Activated CD4-positive, alpha-beta T cell treated with anti-CD3 and anti-CD28 coated beads, Interleukin-2, amount 10 ng/mL, durations not matched to agents 24 days and 14 days (primary cell): ENCODE data around the gene PTGIS. TPM values are rescaled to one million over a fixed set of nuclear protein-coding genes. Genes with fewer than 3 reads are reported as not detected.

ENCODE experiments used
- DNase-seq: peaks from one replicate; pipeline ENCODE4 v3.0.0; 2022
- H3K27ac Mint-ChIP-seq: one replicate; pipeline ENCODE4 v1.8.0; 2022; ENCODE audit warnings: mild to moderate bottlenecking, mixed read lengths
- H3K27me3 Mint-ChIP-seq: one replicate; pipeline ENCODE4 v1.8.0; 2022; ENCODE audit warnings: mixed read lengths
- H3K36me3 Mint-ChIP-seq: one replicate; pipeline ENCODE4 v1.8.0; 2022; ENCODE audit warnings: low read depth, mild to moderate bottlenecking, mixed read lengths
- H3K4me1 Mint-ChIP-seq: one replicate; pipeline ENCODE4 v1.8.0; 2021; ENCODE audit warnings: mixed read lengths
- H3K4me3 Mint-ChIP-seq: one replicate; pipeline ENCODE4 v1.8.0; 2022; ENCODE audit warnings: mild to moderate bottlenecking, moderate library complexity, mixed read lengths
- H3K9me3 Mint-ChIP-seq: one replicate; pipeline ENCODE4 v1.8.0; 2021; ENCODE audit warnings: mixed read lengths
- intact Hi-C: fragments of 100-400 bp; cut with micrococcal nuclease; formaldehyde crosslinking; loops from one replicate; pipeline ENCODE4 v1.15.1; 2023
- total RNA-seq: library from RNA; stranded (reverse); gene quantifications from 2 replicates; pipeline ENCODE4 v1.2.3, GENCODE V29; 2022

PTGIS gene
- total RNA-seq, 1 donor from 2014 or later = 51.7 TPM

DNA sequence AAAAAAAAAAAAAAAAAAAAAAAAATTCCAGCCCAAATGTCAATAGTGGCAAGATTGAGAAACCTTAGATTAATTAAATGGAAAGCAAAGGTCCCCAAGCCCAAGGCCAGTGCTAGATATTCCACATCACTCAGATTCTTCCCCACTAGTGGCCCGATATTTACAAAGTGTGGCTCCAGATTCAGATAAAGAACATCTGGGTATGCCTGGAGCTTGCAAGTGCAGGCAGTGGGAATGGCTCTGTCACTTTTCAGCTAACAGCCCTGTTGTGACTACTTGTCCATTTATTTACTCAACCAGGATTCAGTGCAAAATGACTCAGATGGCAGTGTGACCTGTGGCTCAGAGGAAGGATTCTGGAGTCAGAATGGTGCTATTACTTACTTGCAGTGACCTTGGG is 77.2 kb downstream of the PTGIS start:
- Mint-ChIP-seq H3K4me1 (peaks cover under 1% of the 10 kb centered on the region), H3K4me3 (no peak overlapping the region), H3K27ac (no peak overlapping the region), H3K27me3 (peaks cover 41% of the 10 kb centered on the region), H3K9me3 (peaks cover 15% of the 10 kb centered on the region), H3K36me3 (no peaks in the 10 kb centered on the region)
- intact Hi-C loops = no loop called here
- no peak for DNase-seq

DNA sequence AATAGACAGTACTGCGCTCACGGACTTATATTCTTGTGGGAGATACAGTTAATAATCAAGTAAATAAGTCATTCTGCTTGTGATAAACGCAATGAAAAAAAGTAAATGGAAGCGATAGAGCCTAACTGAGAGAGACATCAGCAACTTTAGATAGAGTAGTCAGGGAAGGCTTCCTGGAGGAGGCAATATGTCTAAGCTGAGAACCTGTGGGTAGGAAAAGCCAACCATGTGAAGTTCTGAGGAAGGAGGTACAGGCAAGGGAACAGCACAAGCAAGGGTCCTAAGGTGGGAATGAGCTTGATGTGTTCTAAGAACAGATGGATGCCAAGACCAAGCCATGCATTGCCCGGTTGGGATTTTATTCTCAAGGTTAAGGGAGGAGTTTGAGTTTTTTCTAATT is 78.2 kb downstream of the PTGIS start:
- Mint-ChIP-seq H3K4me3 (no peak overlapping the region), H3K27me3 (peaks cover 48% of the 10 kb centered on the region), H3K4me1 (peaks cover 4% of the 10 kb centered on the region), H3K36me3 (no peaks in the 10 kb centered on the region), H3K27ac (no peak overlapping the region), H3K9me3 (peaks cover 15% of the 10 kb centered on the region)
- intact Hi-C loops = no loop called here
- DNase-seq = no peak

GRCh38 chr20:49486064-49486463 is 81.9 kb downstream of the PTGIS start:
- H3K4me3 Mint-ChIP-seq = no peak overlapping the region
- peaks cover 61% of the 10 kb centered on the region for H3K27me3 Mint-ChIP-seq
- peaks cover 2% of the 10 kb centered on the region for H3K36me3 Mint-ChIP-seq
- intact Hi-C loops = no loop called here
- peaks cover 12% of the 10 kb centered on the region for H3K9me3 Mint-ChIP-seq
- peaks cover 9% of the 10 kb centered on the region for H3K4me1 Mint-ChIP-seq
- no peak for DNase-seq
- no peak overlapping the region for H3K27ac Mint-ChIP-seq

DNA sequence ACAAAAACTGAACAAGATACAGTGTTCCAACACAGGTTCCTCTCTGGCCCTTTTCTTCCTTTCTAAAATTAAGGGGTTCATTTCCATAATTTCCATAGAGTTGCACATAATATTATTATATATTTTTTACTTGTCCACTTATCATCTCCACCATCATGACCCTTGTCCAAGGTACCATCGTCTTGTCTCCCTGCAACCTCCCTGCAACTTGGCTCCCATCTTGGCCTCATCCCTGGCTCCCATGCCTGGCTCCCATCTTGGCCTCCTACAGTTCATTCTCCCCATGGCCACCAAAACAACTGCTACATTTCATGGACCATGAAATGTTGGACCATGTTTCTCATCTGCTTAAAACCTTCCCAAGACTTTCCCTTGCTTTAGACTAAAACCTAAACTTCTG is 82.4 kb downstream of the PTGIS start:
- peaks cover 2% of the 10 kb centered on the region for H3K36me3 Mint-ChIP-seq
- peaks cover 12% of the 10 kb centered on the region for H3K9me3 Mint-ChIP-seq
- H3K4me1 Mint-ChIP-seq = peaks cover 9% of the 10 kb centered on the region
- DNase-seq = no peak
- H3K4me3 Mint-ChIP-seq = peak overlapping the region; percentile 8
- H3K27me3 Mint-ChIP-seq = peaks cover 66% of the 10 kb centered on the region
- intact Hi-C loops = no loop called here
- no peak overlapping the region for H3K27ac Mint-ChIP-seq

GRCh38 chr20:49484180-49485140 is 83.5 kb downstream of the PTGIS start:
- DNase-seq = peak; percentile 92
- Mint-ChIP-seq H3K4me3 (peak overlapping the region; percentile 86), H3K36me3 (peaks cover 2% of the 10 kb centered on the region), H3K27me3 (peaks cover 62% of the 10 kb centered on the region), H3K9me3 (peaks cover 6% of the 10 kb centered on the region), H3K4me1 (peaks cover 9% of the 10 kb centered on the region), H3K27ac (no peak overlapping the region)
- intact Hi-C loops = loop anchor here (1.0 kb wide), 2 partner anchors 100 to 150 kb away; no protein-coding TSS in a partner anchor

DNA sequence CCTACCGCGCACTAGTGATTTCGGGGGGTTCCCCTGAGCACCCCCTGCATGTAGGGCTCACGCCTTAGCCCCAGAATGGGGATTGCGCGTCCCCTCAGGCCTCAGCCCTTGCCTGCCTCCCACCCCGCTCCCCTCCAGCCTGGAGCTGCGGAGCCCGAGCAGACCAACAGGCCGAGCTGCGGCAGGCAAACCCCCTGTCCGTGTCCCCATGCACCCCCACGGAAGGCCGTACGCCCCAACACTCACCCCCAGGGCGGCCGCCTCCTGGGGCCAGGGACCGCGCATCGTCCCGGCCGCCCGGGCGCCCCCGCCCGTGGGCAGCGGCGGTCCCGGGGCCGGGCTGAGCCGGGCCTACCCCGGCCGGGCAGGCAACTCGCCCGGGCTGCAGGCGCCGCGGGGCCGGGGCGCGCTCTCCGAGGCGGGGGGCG is 84.2 kb downstream of the PTGIS start:
- Mint-ChIP-seq H3K9me3 (no peaks in the 10 kb centered on the region), H3K27me3 (peaks cover 59% of the 10 kb centered on the region), H3K36me3 (peaks cover 2% of the 10 kb centered on the region), H3K4me1 (peaks cover 9% of the 10 kb centered on the region), H3K4me3 (peak overlapping the region; percentile 86), H3K27ac (no peak overlapping the region)
- DNase-seq = no peak
- intact Hi-C loops = loop anchor here (1.0 kb wide), 2 partner anchors 99 to 149 kb away; no protein-coding TSS in a partner anchor

DNA sequence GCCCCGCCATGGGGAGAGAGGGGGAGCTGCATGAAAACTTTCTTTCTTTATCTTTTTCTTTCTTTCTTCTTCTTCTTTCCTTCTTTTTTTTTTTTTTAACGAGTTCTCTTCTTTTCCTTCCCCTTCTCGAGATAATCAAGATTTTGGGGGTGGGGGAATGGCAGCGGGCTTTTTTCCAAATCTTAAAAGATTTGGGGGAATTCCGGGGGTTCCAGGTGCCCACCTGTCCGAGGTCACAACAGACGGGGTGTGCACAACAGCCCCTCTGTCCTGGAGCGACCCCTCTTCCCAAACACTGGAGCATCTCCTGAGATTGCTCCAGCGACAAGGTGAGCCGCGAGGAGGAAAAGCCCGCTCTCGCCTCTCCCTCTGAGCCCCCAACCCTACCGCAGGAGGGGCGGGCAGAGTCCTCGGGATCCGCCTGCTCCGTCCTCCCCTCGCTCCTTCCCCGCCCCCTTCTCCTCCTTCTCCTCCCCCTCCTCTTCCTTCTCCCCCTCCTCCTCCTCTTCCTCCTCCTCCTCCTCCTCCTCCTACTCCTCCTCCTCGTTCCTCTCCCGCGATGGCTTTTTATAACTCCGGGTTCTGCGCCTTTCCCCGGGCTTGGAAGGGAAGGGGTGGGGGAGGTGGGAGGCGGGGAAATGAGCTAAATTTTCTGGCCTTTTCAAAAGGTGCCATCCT is 84.8 kb downstream of the PTGIS start:
- DNase-seq = no peak
- peaks cover 2% of the 10 kb centered on the region for H3K36me3 Mint-ChIP-seq
- peaks cover 9% of the 10 kb centered on the region for H3K4me1 Mint-ChIP-seq
- no peak overlapping the region for H3K4me3 Mint-ChIP-seq
- peaks cover 58% of the 10 kb centered on the region for H3K27me3 Mint-ChIP-seq
- intact Hi-C loops = no loop called here
- no peak overlapping the region for H3K27ac Mint-ChIP-seq
- no peaks in the 10 kb centered on the region for H3K9me3 Mint-ChIP-seq

DNA sequence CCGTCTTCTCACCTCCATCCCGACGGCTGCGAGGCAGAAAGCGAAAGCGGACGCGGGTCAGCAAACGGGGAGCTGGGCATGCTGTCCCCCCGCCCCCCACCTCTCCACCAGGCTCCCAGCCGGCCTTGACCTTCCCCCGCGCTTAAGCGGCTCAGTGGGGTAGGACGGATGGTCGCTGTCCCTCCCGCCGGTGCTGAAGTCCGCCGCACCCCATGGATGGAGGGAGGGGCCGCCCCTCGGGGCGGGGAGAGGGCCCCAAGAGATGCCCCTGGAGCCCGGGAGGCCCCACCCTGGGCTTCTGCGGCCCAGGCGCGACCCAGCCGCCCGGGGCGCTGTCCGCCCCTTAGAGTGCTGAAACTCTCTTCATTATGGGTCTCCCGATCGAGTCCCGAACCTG is 85.3 kb downstream of the PTGIS start, which contains the start of gene KCNB1:
KCNB1 (minus strand) TSS at position 48 of the 397 bp plus-strand sequence. CDS start 188 bp downstream, outside the sequence.
- no peak within 1 kb of the TSS for H3K27ac Mint-ChIP-seq
- H3K9me3 Mint-ChIP-seq = no peaks in the 10 kb centered on the region
- no peak within 1 kb of the TSS for H3K4me3 Mint-ChIP-seq
- H3K36me3 Mint-ChIP-seq = peaks cover 2% of the 10 kb centered on the region
- peaks cover 58% of the 10 kb centered on the region for H3K27me3 Mint-ChIP-seq
- intact Hi-C loops = no loop called here
- peaks cover 9% of the 10 kb centered on the region for H3K4me1 Mint-ChIP-seq
- peak; percentile 89 for DNase-seq

DNA sequence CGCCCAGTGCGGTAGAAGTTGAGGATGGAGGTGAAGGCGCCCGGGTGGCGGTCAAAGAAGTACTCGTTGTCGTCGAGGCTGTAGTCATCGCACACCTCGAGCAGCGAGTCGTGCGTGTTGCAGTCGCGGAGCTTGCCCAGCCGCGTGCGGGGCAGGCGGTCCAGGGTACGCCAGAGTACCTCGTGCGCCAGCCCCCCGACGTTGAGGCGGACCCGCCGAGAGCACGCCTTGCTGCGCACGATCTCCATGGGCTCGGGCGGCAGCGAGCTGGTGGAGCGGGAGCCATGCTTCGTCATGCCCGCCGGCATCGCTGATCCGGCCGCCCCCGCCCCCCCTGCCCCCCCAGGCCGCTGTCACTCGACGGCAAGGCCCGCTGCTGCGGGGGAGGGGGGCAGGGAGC is 85.8 kb downstream of the PTGIS start:
- no peak overlapping the region for H3K27ac Mint-ChIP-seq
- no peak overlapping the region for H3K4me3 Mint-ChIP-seq
- no peaks in the 10 kb centered on the region for H3K9me3 Mint-ChIP-seq
- peaks cover 2% of the 10 kb centered on the region for H3K36me3 Mint-ChIP-seq
- peaks cover 9% of the 10 kb centered on the region for H3K4me1 Mint-ChIP-seq
- DNase-seq = no peak
- peaks cover 58% of the 10 kb centered on the region for H3K27me3 Mint-ChIP-seq
- intact Hi-C loops = no loop called here

DNA sequence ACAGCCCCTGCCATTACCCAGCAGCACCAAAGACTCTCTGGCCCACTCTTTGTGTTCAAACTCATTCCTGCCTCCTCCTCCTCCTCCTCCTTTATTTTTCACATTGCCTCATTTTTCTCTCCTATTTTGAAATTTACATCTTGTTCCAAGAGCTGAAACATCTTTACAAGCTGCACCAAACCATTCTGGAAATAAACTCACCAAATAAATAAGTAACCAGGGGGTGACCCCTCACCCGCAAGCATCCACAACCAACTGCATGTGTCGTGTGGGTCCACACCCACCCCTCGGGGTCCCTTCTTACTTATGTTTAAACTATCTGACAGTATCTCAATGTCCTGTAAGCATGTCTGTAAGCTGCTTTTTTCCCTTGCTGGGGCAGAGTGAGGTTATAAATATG is 86.8 kb downstream of the PTGIS start:
- H3K4me1 Mint-ChIP-seq = peaks cover 9% of the 10 kb centered on the region
- peaks cover 2% of the 10 kb centered on the region for H3K36me3 Mint-ChIP-seq

DNA sequence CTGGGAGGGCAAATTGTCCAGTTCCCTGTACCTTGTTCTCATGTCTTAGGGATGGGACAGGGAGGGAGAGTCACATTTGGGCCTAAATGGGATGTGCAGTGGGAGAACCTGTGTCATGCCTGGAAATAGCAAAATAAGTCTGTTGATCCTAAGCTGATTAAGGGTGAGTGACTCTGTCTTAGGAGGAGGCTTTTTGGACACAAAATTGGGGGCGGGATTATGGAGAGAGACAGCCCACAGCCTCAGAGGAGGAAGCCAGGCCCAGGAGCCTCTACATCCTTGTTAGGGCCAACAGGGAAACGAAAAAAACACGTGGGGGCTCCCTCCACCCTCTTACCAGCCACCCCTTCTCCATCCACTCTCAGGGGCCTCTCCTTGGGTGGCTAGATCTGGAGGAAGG is 87.7 kb downstream of the PTGIS start:
- no peak overlapping the region for H3K4me3 Mint-ChIP-seq
- H3K27ac Mint-ChIP-seq = no peak overlapping the region
- H3K4me1 Mint-ChIP-seq = peaks cover 7% of the 10 kb centered on the region
- no peak for DNase-seq
- peaks cover 45% of the 10 kb centered on the region for H3K27me3 Mint-ChIP-seq
- peaks cover 2% of the 10 kb centered on the region for H3K36me3 Mint-ChIP-seq
- intact Hi-C loops = no loop called here
- no peaks in the 10 kb centered on the region for H3K9me3 Mint-ChIP-seq

More for the DNA sequence above, 86.8 kb downstream of the PTGIS start:
- Mint-ChIP-seq H3K27ac (no peak overlapping the region), H3K9me3 (no peaks in the 10 kb centered on the region), H3K4me3 (no peak overlapping the region), H3K27me3 (peaks cover 52% of the 10 kb centered on the region)
- intact Hi-C loops = no loop called here
- no peak for DNase-seq

DNA sequence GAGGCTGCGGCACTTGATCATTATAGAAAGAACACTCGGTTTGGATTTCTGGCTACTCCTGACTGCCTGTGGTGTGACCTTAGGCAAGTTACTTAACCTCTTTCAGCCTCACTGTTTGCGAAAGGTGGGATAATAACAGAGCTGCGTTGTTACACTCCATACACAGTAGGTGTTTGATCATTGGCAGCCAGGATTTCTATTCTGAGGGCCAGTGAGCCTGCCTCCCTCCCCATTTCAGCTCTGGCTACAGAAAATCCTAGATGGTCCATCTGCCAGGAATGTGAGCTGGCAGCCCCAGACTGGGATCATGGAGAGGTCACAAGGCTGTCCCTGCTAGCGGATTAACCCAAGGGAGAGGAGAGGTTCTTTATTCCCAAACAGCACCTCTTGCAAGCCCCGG is 88.2 kb downstream of the PTGIS start:
- no peaks in the 10 kb centered on the region for H3K9me3 Mint-ChIP-seq

DNA sequence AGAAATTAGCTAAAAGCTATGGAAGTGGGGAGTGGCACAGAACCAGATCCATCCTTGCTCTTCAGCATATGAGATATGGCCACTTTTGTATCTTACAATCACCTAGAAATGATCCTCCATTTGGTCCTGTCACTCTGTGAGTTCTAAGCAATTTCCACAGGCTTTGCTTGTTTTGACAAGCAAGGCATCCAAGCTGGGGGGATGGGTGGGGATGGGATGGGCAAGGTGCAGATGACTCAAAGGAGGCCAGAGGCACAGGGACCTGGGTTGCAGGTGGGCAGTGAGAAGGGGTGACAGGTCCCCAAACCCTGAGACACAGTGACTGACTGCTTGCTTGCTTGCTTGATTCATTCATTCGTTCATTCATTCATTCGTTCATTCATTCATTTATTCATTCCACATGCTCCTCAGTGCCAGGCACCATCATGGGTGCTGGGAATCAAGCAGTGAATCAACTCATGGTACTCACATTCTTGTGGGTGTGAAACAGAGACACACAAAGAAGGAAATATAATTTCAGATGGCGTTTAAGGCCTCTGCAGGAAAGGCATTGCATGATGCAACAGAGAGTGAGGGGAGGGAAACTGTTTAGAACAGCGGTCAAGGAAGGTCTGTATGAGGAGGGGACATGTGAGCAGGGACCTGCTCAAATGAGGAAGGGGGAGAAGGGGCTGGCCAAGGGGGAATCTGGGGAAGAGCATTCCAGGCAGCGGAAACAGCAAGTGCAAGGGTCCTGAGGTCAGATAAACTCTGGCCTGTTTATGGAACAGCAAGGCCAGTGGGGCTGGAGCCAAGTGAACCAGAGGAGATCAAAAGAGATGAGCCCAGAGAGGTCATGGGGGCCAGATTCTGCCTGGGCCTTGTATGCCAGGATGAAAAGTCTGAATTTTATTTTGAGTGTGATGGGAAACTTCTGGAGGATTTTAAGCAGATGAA is 88.9 kb downstream of the PTGIS start:
- no peak overlapping the region for H3K27ac Mint-ChIP-seq
- H3K4me3 Mint-ChIP-seq = no peak overlapping the region
- DNase-seq = no peak
- H3K27me3 Mint-ChIP-seq = peaks cover 41% of the 10 kb centered on the region
- no peaks in the 10 kb centered on the region for H3K36me3 Mint-ChIP-seq
- H3K4me1 Mint-ChIP-seq = peaks cover under 1% of the 10 kb centered on the region
- no peaks in the 10 kb centered on the region for H3K9me3 Mint-ChIP-seq
- intact Hi-C loops = no loop called here

More for the DNA sequence above, 88.2 kb downstream of the PTGIS start:
- intact Hi-C loops = no loop called here
- Mint-ChIP-seq H3K4me3 (no peak overlapping the region), H3K27me3 (peaks cover 45% of the 10 kb centered on the region), H3K36me3 (peaks cover 2% of the 10 kb centered on the region), H3K27ac (no peak overlapping the region), H3K4me1 (peaks cover 6% of the 10 kb centered on the region)
- no peak for DNase-seq
